Fibroblast of peridontal ligament (primary cell): ENCODE measurements around the gene USP15.
"Not testable (repeated sequence)": the region's sequence is repeated elsewhere in the genome, so short reads cannot be mapped to it uniquely, and the experiment has no call there.

Experiments
- DNase-seq: peaks from one replicate; pipeline ENCODE4 v3.0.0-alpha.2; 2010; ENCODE audit errors: extremely low read depth

Gene USP15

GRCh38 chr12:62323386-62323785 lies 63.2 kb downstream of the USP15 start:
- no peak for DNase-seq

- no peak for DNase-seq
Observed at GRCh38 chr12:62328296-62328921, 68.2 kb downstream of the USP15 start.

GRCh38 chr12:62331306-62331705 lies 71.1 kb downstream of the USP15 start:
- DNase-seq: no peak

GRCh38 chr12:62332598-62332997 lies 72.4 kb downstream of the USP15 start:
- DNase-seq: peak; percentile 66

- DNase-seq: no peak
Observed at GRCh38 chr12:62335057-62335456, 74.9 kb downstream of the USP15 start.

- DNase-seq: no peak
Observed at GRCh38 chr12:62335796-62336195, 75.6 kb downstream of the USP15 start.

- not testable (repeated sequence) for DNase-seq
Observed at GRCh38 chr12:62337643-62338042, 77.4 kb downstream of the USP15 start.

GRCh38 chr12:62342614-62343303 lies 82.6 kb downstream of the USP15 start:
- DNase-seq: not testable (repeated sequence)

- not testable (repeated sequence) for DNase-seq
Observed at GRCh38 chr12:62343304-62344120, 83.3 kb downstream of the USP15 start.

GRCh38 chr12:62344731-62345556 lies 84.7 kb downstream of the USP15 start:
- DNase-seq: not testable (repeated sequence)

GRCh38 chr12:62345667-62346066 lies 85.5 kb downstream of the USP15 start:
- no peak for DNase-seq

GRCh38 chr12:62346817-62347216 lies 86.6 kb downstream of the USP15 start:
- no peak for DNase-seq

- no peak for DNase-seq
Observed at GRCh38 chr12:62347922-62348650, 87.9 kb downstream of the USP15 start.

- no peak for DNase-seq
Observed at GRCh38 chr12:62350554-62350953, 90.3 kb downstream of the USP15 start.

- no peak for DNase-seq
Observed at GRCh38 chr12:62351326-62351725, 91.1 kb downstream of the USP15 start.

- no peak for DNase-seq
Observed at GRCh38 chr12:62361048-62361447, 100.8 kb downstream of the USP15 start.

GRCh38 chr12:62363506-62363905 lies 103.3 kb downstream of the USP15 start:
- DNase-seq: no peak

GRCh38 chr12:62364697-62365096 lies 104.5 kb downstream of the USP15 start:
- not testable (repeated sequence) for DNase-seq

GRCh38 chr12:62365846-62366245 lies 105.6 kb downstream of the USP15 start:
- DNase-seq: not testable (repeated sequence)

- DNase-seq: not testable (repeated sequence)
Observed at GRCh38 chr12:62368430-62369223, 108.4 kb downstream of the USP15 start.
